Measurements from ENCODE around the gene GNAI3.

The GNAI3 gene

DNA sequence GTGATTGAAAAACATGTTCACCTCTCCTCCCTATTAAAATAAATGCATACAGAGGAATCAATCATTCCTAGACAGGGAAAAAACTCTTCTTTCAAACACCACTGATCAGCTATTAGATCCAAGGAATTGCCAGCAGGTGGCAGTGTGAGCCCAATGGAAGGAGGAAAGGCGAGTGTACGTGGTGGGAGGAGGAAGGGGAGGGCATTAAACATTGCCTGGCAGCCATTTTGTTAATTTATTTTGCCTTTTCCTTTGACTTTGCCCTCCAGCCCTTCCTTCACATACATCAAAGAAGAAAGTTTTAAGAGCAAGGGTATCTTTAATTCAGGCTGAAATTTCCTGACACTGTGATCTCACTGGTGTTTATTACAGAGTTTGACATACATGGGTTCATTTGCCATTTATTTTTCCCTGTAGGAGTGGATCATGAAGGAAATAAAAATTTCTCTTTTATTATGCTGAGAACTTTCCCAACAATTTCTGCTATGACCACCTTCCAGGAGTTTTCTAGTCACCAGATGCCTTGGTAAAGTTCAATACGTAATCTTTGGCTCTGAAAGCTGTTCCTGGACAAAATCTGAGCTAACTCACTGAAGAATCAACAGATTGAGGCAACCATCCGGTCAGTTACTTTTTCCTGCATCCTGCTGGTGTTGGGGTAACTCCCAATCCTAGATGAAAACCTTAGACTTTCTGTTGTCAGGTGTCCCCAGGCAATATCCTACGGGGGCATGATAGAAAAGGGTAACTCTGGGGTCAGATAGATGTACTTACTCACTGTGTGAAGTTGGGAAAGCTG is 1.9 kb upstream of the GNAI3 start:
- DNase-seq (ENCODE audit: low read depth in 2 of 2), result peak; percentile 74 to 79

DNA sequence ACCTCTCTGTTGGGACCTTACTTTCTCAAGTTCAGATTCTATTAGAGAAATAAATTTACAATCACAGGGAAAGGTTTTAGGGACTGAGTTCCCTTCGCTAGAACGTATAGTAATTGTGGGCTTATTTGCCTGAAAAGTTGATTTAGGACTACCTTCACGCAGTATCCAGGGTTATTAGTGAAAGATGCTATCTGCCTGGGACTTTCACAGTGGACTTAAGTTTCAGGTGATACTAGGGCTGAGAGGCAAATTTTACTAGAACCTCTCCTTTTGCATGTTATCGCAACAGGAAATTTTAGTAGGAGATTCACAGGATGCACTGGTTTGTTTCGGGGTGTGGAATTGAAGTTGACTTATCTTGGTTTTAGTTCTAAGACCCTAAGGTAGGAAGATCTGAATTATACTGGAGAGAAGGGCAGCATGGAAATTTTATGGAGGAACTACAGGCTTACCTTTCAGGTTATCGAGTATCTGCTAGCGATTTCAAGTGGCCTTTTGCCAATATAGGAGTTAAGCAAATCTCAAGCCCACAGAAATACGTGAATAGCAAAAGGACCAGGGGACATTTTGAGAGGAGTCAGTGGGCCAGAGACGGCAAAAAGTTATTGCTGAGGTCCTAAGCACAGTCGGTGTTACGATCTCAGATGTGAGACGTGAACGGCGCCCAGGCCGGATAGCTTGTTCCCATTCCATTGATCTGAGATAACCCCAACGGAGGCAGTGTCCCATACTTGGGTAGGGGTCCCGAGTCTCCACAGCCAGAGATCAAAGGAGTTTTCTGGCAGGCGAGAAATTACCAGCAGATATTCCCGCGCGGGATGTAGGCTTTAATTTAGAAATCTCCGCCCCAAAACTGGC is 723 bp upstream of the GNAI3 start:
- DNase-seq (ENCODE audit: low read depth in 2 of 2), result no peak

DNA sequence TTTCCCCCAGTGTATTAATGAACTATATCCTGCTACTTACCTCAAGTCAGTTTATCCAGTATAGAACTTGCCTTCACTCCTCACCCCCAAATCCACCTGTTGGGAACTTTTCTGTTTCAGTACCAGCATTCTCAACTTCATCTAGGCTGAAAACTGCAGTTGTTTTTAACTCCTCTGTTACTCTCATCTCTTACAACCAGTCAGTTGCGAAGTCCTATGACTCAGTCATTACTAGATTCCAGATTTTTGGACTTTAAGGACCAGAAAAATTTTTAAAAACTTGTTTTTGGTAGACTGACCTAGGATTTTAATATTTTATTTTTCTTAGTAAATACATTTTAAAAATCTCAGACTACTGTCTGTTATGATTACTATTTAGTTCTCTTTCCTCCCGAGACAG is 8.1 kb downstream of the GNAI3 start:
- DNase-seq (ENCODE audit: low read depth in 2 of 2), result no peak

DNA sequence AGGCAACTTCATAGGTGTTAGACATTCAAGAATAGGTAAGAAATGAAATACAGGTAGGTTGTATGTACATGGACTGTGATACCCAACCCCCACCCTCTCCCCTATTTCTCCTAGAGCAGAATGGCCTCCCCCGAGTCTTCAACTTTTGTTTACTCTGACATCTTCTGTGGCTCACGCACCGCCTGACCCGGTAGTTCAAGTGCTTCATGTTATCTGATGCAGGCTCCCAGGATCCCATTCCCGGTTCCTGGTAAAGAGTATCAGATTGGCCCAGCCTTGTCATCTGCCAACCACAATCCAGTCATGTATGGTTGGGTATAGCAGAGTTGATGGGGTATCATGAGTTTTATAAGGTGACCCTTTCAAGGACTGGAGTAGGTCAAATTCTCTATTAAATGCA is 9.1 kb downstream of the GNAI3 start:
- no peak for DNase-seq (ENCODE audit: low read depth in 2 of 2)

DNA sequence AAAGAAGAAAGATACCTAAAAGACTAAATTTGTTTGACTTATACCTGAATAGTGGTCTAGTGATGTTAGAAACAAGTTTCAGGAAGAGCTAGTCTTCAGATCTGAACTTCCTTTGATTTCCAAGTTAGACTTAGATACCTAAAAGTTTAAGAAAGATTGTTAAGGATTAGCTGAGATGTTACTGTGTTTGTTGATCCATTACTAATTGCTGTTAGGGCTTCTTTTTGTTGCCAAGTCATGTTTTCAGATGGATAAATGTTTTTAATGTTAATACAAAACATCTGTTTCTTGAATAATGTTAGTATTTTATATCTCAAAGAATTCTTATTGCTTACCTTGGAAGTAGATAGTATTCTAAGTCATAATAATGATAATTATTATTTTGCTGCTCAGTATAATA is 11.6 kb downstream of the GNAI3 start:
- DNase-seq (ENCODE audit: low read depth in 2 of 2), result no peak

DNA sequence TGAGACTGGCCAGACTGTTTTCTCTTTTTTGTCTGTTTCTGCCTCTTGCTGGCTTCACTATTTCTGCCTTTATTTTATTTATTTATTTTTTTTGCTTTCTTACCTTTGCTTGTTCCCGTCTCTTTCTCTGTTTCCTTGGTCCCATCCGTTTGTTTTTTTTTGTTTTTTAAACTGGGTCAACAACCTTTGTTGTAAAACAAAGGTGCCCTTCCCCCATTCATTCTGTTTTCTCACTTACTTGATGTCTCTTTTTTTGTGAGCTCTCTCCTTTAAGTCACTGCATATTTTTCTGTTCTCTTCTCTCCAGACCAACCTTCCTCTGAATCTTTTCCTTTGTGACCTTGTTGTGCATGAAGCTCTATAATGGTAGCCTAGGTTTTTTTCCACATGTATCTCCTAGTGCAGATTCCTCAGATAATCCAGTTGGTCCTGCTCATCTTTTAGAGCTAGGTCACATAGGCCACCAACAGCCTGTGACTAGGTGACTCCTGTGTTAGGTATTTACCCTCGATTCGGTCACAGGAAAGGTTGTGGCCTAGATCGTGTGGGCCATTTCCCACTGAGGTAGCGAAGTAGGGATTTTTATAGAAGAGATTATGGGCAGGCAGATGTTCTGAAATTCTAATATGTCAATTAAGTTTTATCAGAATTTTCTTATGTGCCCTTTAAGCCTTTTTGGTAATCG is 15.9 kb downstream of the GNAI3 start:
- DNase-seq (ENCODE audit: low read depth in 2 of 2), result no peak

DNA sequence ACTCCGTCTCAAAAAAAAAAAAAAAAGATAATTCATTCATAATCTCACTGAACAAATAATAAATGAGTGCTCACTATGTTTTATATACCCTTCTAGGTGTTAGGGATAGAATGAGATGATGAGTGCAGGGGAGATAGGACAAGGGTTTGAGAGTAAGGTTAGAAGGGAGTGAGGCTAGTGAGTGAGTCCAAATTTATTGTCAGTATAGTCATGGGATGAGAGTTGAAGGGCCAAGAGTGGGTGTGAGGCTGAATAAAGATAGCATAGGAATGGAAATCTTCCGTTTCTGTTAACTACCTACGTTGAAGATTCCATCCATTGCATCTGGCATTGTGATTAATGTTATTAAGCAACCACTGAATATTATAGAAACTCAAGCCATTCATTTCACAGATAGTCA is 16.8 kb downstream of the GNAI3 start:
- DNase-seq (ENCODE audit: low read depth in 2 of 2), result no peak

DNA sequence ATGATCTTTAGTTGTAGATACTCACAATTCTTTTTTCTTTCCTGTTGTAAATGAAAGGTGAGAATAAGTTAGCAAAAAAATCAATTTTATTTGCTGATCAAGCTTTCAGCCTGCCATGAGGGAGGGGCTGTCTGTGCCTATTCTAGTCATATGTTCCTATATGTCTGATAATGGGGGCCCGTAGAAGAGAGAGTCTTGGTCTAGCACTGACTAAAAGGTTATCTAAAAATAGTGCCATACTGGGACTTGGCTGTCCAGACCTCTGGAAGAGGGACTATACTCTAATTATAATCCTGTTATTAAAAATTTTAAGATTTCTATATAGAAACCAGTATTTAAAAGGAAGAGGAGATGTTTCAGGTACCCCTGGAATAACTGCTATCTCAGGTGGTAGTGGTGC is 18.6 kb downstream of the GNAI3 start:
- DNase-seq (ENCODE audit: low read depth in 2 of 2), result no peak

DNA sequence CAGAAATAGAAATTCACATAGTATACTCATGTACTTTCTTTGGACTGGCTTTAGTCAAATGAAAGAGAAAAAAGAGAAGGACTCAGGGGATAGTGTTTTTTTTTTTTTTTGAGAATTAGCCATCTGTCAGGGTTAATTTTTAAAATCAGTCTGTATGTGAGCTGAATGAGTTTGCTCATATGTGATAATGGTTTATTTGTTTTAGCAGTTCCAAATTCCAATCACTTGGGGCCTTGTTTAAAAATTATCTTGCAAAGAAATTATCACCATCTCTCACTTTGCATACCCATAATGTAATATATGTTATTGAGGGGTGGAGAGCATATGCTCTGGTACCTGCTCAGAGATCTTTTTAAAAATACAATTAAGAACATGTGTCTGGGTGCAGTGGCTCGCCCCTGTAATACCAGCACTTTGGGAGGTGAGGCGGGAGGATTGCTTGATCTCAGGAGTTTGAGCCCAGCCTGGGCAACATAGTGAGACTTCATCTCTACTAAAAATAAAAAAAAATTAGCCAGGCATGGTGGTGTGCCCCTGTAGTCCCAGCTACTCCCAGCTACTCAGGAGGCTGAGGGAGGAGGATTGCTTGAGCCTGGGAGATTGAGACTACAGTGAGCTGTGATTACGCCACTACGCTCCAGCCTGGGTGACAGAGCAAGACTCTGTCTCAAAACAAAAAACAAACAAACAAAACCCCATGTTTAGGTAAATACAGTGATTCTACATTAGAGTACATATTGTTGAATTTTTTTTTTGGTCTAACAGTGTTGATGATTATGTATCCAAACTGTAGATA is 19.7 kb downstream of the GNAI3 start:
- no peak for DNase-seq (ENCODE audit: low read depth in 2 of 2)

DNA sequence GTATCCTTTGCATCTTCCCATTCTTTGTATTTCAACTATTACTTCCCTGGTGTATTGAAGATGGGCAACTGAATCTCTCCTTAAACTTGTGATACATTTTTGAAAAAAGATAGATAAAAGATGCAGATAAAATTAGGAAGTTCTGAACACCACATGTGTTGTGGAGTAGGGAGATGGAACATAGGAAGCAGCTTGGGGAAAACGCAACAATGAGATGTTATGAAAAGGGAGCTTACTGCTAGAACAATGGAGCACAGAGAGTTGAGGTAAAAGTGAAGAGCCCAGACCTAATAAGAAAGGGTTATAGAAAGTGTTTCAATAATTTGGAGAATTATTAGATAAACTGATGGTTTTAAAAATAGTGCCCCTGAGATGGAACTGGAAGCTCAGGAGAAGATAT is 20.9 kb downstream of the GNAI3 start:
- no peak for DNase-seq (ENCODE audit: low read depth in 2 of 2)

DNA sequence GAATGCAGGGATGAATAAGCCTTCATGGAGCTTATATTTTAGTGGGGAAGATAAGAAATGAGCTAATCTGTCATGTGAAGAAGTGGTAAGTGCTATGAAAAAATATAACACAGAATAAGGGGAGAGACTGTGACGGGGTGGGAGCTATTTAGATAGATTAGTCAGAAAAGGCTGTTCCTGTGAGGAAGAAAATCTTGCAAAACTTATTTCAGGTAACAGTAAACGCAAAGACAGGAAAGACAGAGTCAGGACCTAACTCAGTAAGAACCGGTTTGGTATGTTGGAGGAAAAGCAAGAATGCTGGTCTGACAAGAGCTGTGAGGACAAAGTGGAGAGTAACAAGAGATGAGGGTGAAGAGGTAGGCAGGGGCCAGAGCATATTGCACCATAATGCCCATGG is 22.0 kb downstream of the GNAI3 start:
- DNase-seq (ENCODE audit: low read depth in 2 of 2), result no peak

DNA sequence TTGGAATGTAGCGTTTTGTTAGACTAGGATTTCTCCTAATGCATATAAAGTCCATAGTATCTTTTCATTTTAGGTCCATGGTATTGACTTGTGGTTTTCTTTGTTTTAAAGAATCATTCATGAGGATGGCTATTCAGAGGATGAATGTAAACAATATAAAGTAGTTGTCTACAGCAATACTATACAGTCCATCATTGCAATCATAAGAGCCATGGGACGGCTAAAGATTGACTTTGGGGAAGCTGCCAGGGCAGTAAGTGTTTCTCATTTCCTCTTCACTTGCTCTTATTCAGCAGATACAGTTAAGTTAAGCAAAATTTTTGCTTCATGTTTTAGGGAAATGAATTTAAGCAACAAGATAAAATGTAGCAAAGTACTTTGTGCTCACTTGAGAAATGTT is 25.4 kb downstream of the GNAI3 start:
- DNase-seq (ENCODE audit: low read depth in 2 of 2), result no peak

DNA sequence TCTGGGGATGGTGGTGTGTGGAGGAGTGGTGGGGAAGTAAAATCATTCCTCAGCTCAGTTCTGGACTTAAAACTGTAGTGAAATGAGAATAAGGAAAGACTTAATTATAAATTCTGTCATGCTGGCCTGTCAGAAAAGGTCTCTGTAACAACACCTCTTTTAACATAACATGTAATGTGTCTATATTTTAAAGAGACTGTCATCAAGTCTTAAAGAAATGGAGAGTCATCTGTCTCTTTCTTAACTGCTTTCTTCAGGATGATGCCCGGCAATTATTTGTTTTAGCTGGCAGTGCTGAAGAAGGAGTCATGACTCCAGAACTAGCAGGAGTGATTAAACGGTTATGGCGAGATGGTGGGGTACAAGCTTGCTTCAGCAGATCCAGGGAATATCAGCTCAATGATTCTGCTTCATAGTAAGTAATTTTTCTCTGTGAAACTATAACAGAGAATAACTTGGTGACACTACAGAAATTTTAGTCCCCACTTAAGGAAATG is 30.6 kb downstream of the GNAI3 start:
- DNase-seq (ENCODE audit: low read depth in 2 of 2), result no peak

DNA sequence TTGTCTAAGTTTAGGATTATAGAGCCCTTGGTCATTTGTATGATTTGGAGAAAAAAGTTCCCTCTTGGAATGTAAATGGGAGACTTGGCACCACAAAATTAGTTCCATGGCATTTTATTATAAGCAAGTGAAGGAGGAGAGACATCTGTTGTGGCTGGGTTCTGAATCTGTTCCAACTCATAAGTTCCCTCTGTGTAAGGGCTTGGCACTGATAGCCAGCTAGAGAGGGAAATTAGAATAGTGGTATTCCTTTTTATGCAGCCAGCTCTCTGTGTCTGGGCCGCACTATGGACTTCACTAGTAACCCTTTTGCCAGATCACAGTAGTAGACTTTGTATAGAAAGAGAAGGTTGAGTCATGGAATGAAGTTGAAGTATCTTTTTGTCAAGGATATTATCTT is 31.1 kb downstream of the GNAI3 start:
- DNase-seq (ENCODE audit: low read depth in 2 of 2), result no peak

DNA sequence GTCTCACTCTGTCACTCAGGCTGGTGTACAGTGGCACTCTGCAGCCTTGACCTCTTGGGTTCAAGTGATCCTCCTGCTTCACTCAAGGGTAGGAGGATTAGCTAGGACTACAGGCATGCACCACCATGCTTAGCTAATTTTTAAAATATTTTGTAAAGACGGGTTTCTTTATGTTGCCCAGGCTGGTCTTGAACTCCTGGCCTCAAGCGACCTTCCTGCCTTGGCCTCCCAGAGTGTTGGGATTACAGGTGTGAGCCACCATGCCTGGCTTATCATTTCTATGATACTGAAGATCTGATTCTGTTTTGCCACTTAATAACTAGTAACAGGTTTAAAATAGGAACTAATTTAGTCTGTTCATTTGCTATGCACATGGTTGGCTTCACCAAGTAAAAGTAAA is 33.6 kb downstream of the GNAI3 start:
- DNase-seq (ENCODE audit: low read depth in 2 of 2), result no peak

DNA sequence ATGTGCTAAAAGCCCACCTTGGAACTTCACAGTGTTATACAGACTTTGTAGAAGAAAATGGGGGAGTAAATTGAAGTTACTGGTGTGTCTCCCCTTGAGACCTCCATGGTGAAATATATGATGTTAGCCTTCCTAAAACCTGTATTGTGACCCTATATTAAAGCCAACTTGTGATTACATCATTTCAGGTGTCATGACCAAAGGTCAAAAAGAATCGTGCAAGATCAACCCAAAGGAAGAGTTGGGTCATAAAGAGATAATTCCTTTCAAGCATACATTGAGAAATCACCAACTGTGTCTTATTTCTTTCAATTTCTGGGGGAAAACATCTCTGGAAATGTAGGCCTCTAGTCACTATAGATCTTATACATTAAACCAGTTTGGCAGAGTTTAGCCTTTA is 36.4 kb downstream of the GNAI3 start:
- no peak for DNase-seq (ENCODE audit: low read depth in 2 of 2)

DNA sequence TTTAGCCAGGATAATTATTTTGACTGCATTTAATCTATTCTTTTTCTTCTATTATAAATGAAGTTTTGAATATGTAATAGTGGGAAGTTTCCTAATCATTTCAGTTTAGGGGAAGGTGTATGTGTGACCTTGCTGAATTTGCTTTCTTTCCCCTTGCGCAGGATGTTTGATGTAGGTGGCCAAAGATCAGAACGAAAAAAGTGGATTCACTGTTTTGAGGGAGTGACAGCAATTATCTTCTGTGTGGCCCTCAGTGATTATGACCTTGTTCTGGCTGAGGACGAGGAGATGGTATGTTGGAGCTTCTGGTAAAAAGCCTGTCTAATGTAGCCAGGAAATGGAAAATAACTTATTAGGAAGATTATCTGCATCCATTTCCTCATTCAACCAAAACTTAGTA is 37.6 kb downstream of the GNAI3 start:
- DNase-seq (ENCODE audit: low read depth in 2 of 2), result no peak

DNA sequence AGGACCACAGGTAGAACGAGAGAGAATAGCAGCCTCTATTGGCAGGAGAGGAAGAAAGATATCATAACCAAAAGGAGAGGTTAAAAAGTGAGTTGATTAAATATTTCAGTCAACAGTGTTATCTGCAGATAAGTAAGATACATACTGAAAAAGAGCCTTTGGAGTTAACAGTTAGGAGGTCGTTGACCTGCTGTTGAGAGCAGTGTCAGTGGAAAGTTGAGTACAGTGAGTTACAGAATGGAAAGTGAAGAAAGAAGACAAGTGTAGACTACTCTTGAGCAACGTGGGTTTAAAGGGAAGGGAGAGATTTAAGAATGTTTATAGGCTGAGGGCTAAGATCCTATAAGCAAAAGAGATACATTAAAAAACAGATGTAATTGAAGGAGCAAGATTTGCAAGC is 40.8 kb downstream of the GNAI3 start:
- no peak for DNase-seq (ENCODE audit: low read depth in 2 of 2)

DNA sequence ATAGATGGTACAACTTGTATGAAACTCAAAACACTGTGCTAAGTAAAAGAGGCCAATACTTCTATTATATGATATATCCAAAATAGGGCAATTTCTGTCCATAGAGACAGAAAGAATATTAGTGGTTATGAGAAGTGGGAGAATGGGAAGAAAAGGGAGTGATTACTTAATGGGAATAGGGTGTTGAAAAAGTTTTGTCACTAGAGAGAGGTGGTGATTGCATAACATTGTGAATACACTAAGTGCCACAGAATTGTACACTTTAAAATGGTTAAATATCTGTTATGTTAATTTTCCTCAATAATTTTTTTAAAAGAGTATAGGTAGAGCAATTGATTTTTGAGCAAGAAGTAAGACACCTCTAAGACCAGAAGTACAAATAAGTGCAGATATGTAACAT is 41.3 kb downstream of the GNAI3 start:
- DNase-seq (ENCODE audit: low read depth in 2 of 2), result no peak

DNA sequence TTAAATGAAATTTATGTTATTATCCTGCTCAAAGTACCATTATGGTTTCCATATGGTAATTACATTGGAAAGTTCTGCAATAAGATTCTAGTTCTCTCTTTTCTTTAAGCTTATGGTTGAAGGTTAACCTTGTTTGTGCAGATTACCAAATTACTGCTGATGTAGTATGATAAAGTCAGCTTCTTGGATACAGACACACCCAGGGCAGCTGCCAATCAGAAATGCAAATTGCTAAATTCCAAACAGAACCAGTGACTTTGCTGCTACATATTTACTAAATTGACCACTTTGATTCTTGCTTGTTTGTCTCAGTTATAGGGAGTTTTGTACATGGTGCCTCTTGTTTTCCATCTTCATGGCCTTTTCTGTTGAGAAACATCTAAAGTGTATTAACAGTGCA is 44.5 kb downstream of the GNAI3 start:
- DNase-seq (ENCODE audit: low read depth in 2 of 2), result no peak

DNA sequence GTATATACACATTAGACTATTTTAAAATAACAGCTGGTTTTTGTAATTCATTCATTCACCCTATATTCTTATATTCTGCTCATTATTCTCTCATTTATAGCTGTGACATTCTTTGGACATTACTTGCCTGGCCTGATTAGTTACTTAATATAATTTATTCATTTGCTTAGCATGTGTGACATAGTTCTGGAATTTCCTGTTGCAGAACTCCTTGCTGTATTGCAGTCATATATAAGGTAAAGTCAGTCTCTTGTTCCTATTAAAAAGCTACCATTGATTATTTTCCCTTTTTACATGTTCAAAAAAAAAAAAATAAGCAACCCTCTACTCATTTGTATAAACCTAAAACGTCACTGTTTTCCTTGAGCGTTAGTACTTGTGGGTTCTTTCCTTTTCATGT is 47.1 kb downstream of the GNAI3 start:
- no peak for DNase-seq (ENCODE audit: low read depth in 2 of 2)

DNA sequence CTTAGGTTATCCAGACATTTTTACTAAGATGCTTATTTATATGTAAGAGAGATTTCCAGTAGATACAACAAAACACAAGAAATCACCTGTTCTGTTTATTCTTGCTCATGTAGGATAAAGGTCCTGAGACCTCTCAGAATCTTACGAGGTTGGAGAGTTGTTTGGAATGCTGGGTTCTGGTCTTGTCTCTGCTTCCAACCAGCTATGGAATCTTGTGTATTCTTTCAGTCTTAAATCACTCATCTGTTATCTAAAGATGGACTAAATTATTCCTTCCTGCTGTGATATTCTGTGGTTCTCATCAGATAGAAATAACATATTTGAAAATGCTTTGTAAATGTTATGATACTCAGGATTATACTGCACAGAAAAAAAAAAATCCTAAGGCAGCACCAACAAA is 49.7 kb downstream of the GNAI3 start:
- DNase-seq (ENCODE audit: low read depth in 2 of 2), result no peak

All from activated CD8-positive, alpha-beta memory T cell treated with anti-CD3 and anti-CD28 coated beads for 4 hours (primary cell).